ENCODE measurements around the gene MYOCOS.

GRCh38 chr1:171670739-171671138 lies 48.7 kb downstream of the MYOCOS start:
- TF ChIP-seq POLR2AphosphoS5 (IDR thresholded peaks at IDR 0.05; ENCODE audit: insufficient read depth in 1 of 2, low read depth in 1 of 2) (no peak), POLR2A (IDR thresholded peaks at IDR 0.05) (no peak)

All from vagina (tissue), 2 donors.